Activated CD8-positive, alpha-beta memory T cell treated with anti-CD3 and anti-CD28 coated beads for 24 hours (primary cell): ENCODE measurements around the gene ATP2A1.
"Not testable (repeated sequence)": the region's sequence is repeated elsewhere in the genome, so short reads cannot be mapped to it uniquely, and the experiment has no call there.

ENCODE experiments used
- DNase-seq: peaks from one replicate; pipeline ENCODE4 v3.0.0-alpha.2; 2020

Gene ATP2A1

GRCh38 chr16:28938721-28939120 lies 60.4 kb downstream of the ATP2A1 start:
- no peak for DNase-seq

GRCh38 chr16:28939825-28940224 lies 61.5 kb downstream of the ATP2A1 start:
- DNase-seq, result not testable (repeated sequence)

DNA sequence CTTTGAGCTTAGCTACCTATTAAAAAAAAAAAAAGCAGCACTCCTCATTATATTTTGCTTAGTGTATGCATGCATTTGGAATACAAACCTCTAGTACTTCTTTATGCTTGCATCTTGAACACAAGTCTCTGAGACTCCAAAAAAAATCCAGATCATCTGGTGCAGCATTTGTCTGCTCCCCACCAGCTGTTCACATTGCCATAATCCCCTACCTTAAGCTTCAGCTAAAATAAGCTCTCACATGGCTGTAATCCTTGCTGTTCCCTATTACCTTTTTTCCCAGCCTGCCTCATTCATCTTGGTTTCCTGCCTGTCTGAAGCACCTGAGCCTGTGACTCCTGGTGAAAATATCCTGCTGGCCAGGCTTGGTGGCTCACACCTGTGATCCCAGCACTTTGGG lies 65.0 kb downstream of the ATP2A1 start:
- no peak for DNase-seq

DNA sequence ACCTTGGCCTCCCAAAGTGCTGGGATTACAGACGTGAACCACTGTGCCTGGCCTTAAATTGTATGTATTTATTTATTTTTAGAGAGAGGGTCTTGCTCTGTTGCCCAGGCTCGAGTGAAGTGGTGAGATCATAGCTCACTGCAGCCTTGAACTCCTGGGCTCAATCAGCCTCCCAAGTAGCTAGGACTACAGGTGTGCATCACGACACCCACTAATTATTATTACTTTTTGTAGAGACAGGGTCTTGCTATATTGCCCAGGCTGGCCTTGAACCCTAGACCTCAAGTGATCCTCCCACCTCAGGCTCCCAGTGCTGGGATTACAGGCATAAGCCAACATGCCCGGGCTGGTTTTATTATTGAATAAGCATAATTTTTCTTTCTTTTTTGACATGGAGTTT lies 68.4 kb downstream of the ATP2A1 start:
- no peak for DNase-seq

GRCh38 chr16:28950648-28951409 lies 72.5 kb downstream of the ATP2A1 start, which contains the start of gene NFATC2IP:
NFATC2IP (plus strand) TSS chr16:28950937; CDS start chr16:28951012, 75 bp downstream.
- peak; percentile 100 for DNase-seq

- DNase-seq, result no peak
These were observed 73.2 kb downstream of the ATP2A1 start for GRCh38 chr16:28951410-28951943.
